HFFc6 (cell line): ENCODE measurements around the gene KIF1B. TPM values are rescaled to one million over a fixed set of nuclear protein-coding genes. Genes with fewer than 3 reads are reported as not detected.
"Not testable (repeated sequence)": the region's sequence is repeated elsewhere in the genome, so short reads cannot be mapped to it uniquely, and the experiment has no call there.

Experiments used
- DNase-seq: peaks from one replicate; pipeline ENCODE4 v3.0.0-alpha.2; 2018
- H3K27ac Mint-ChIP-seq: 2 replicates; pipeline ENCODE4 v1.8.0; 2020; ENCODE audit warnings: mild to moderate bottlenecking, mixed read lengths
- H3K27me3 Mint-ChIP-seq: 2 replicates; pipeline ENCODE4 v1.8.0; 2021; ENCODE audit warnings: mild to moderate bottlenecking, moderate library complexity, mixed read lengths; ENCODE audit not compliant: insufficient read depth
- H3K36me3 Mint-ChIP-seq: 2 replicates; pipeline ENCODE4 v1.8.0; 2021; ENCODE audit warnings: low read depth, mixed read lengths
- H3K4me1 Mint-ChIP-seq: 2 replicates; pipeline ENCODE4 v1.8.0; 2020; ENCODE audit warnings: low read depth, mixed read lengths
- H3K4me3 Mint-ChIP-seq: 2 replicates; pipeline ENCODE4 v1.8.0; 2020; ENCODE audit warnings: mild to moderate bottlenecking, moderate library complexity, mixed read lengths
- H3K9me3 Mint-ChIP-seq: 2 replicates; pipeline ENCODE4 v1.8.0; 2020; ENCODE audit warnings: mild to moderate bottlenecking, mixed read lengths
- total RNA-seq, 6 experiments: library from RNA; stranded (reverse); fragmentation: NEBNext Ultra II Directional; extraction: Animal tissue kit (Norgen Biotek cat#: 25700); gene quantifications; 2 replicates in 1 of 6; 3 replicates in 5 of 6; pipeline ENCODE4 v1.2.3, GENCODE V29; 2021
- TF ChIP-seq, protein P1 (sequence below): fragments of 200-600 bp; sonication (generic); IDR thresholded peaks from 2 replicates; pipeline ENCODE4 v1.5.0; 2021; ENCODE audit warnings: antibody characterized with exemption, mild to moderate bottlenecking

Gene KIF1B
- total RNA-seq, 6 experiments from 2014 or later, result 35.2 to 41.6 (median 39.3) TPM

DNA sequence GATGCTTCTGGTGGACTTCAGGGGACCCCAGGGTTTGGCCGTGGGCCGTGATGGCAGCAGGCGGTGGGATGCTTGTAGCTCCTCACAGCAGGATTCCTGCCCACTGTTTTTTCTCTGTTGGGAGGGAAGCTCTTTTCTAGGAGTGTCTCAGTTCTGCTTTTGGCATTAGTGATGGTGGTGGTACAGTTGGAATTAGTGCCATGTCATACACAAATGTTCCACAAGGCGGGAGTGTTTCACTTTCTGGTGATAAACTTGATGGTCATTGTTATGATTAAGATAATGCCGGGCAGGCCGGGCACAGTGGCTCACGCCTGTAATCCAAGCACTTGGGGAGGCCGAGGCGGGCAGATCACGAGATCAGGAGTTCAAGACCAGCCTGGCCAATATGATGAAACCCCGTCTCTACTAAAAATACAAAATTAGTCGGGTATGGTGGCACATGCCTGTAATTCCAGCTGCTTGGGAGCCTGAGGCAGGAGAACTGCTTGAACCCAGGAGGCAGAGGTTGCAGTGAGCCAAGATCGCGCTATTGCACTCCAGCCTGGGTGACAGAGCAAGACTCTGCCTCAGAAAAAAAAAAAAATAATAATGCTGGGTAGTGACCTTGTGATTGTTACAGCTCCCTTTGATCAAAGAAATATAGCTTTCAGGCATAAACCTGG lies 167.1 kb downstream of the KIF1B start:
- not testable (repeated sequence) for H3K9me3 Mint-ChIP-seq, H3K36me3 Mint-ChIP-seq, H3K27me3 Mint-ChIP-seq
- peaks cover 44% of the 10 kb centered on the region for H3K4me1 Mint-ChIP-seq
- peak; percentile 84 for DNase-seq
- peak overlapping the region; percentile 32; the same call in 1 of the 2 replicates for H3K4me3 Mint-ChIP-seq
- TF ChIP-seq, protein P1, sequence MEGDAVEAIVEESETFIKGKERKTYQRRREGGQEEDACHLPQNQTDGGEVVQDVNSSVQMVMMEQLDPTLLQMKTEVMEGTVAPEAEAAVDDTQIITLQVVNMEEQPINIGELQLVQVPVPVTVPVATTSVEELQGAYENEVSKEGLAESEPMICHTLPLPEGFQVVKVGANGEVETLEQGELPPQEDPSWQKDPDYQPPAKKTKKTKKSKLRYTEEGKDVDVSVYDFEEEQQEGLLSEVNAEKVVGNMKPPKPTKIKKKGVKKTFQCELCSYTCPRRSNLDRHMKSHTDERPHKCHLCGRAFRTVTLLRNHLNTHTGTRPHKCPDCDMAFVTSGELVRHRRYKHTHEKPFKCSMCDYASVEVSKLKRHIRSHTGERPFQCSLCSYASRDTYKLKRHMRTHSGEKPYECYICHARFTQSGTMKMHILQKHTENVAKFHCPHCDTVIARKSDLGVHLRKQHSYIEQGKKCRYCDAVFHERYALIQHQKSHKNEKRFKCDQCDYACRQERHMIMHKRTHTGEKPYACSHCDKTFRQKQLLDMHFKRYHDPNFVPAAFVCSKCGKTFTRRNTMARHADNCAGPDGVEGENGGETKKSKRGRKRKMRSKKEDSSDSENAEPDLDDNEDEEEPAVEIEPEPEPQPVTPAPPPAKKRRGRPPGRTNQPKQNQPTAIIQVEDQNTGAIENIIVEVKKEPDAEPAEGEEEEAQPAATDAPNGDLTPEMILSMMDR, result peak; percentile 93
- peak overlapping the region; percentile 85 for H3K27ac Mint-ChIP-seq

DNA sequence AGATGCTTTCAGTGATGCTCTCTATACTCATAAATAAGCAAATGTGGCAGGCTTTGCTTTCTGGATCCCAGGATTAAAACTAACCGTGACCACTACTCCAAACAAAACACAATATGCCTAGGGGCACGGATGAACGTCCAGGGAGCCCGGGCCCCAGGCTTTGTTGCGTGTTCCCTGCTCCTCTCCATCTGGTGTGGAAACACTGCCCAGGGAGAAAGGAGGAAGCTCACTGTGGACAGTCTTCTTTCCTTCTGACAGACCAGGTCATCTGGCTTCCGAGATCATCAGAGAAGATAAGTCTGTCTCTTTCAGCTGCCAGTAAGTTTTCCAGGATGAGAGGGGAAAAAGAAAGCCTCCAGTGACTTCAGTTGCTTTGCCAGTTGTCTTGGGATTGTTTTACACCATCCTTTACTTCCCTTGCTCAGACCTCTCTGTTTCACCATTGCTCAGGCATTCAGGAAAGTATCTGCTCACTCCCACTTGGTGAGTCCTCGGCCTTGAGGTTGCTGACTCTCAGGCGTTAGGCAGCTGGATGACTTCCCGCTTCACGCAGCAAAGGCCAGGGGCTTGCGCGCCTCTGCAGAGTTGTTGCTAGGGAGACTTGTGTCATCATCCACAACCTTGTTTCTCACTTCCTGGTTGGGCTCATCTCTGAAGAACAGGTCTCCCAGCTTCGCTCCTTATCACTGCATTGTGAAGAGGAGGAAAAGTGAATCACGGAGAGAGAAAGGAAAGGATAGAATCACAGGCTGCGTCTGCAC lies 167.9 kb downstream of the KIF1B start:
- DNase-seq, result peak; percentile 47
- H3K27ac Mint-ChIP-seq, result peak overlapping the region; percentile 85
- no peaks in the 10 kb centered on the region; the same call in 1 of the 2 replicates for H3K27me3 Mint-ChIP-seq
- H3K36me3 Mint-ChIP-seq, result 0 out of 2 replicates have a peak, but pooled peaks cover 7% of the 10 kb centered on the region
- peak overlapping the region; percentile 32; the same call in 1 of the 2 replicates for H3K4me3 Mint-ChIP-seq
- H3K4me1 Mint-ChIP-seq, result peaks cover 44% of the 10 kb centered on the region
- TF ChIP-seq, protein P1, result no peak
- H3K9me3 Mint-ChIP-seq, result no peaks in the 10 kb centered on the region

DNA sequence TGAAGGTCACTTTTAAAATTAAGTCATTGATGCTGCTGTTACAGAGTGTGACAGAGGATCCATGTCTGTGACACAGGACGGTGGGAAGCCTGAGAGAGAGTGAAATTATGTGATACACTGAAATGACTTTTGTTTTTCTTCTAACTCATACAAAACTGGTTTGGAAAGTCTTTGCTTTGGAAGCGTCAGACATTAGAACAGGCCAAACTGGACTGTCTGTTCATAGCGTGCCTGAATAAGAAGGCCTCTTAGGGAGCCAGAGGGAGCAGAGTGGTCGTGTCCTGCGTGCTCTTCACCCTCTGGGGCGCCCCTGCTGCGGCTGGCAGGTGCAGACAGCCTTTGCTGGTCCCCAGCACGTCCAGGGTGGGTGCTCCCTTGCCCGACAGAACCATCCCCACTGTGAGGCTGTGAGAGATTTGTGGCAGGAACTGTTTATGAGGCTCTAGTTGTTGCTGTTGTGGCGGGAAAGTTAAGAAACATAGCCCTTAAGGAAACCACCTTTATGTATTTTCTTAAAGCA lies 168.8 kb downstream of the KIF1B start:
- no peaks in the 10 kb centered on the region for H3K9me3 Mint-ChIP-seq
- TF ChIP-seq, protein P1, result no peak
- peaks cover 44% of the 10 kb centered on the region for H3K4me1 Mint-ChIP-seq
- H3K36me3 Mint-ChIP-seq, result peaks cover 12% of the 10 kb centered on the region
- no peak for DNase-seq
- no peak overlapping the region; the same call in 1 of the 2 replicates for H3K4me3 Mint-ChIP-seq
- peak overlapping the region; percentile 85 for H3K27ac Mint-ChIP-seq
- H3K27me3 Mint-ChIP-seq, result no peaks in the 10 kb centered on the region; the same call in 1 of the 2 replicates

DNA sequence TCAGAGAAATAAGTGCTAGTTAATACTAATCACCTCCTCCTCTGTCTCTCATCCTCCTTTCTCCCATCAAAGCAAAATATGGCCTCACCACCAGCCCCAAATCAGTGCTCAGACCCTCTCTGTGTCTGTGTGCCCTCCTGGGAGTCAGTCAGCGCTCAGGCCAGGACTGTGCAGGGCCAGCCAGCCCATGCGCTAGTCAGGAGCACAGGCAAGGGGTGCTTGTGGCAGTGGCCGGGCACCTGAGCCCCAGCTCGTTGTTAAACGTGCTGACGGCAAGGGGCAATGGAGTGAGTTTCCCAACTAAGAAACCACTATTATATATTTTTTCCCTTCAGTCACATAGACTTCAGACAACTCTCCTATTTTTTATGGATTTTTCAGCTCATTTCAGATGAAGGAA lies 169.3 kb downstream of the KIF1B start:
- TF ChIP-seq, protein P1, result no peak
- peaks cover 44% of the 10 kb centered on the region for H3K4me1 Mint-ChIP-seq
- DNase-seq, result no peak
- H3K9me3 Mint-ChIP-seq, result no peaks in the 10 kb centered on the region
- H3K27ac Mint-ChIP-seq, result peak overlapping the region; percentile 85
- H3K27me3 Mint-ChIP-seq, result no peaks in the 10 kb centered on the region; the same call in 1 of the 2 replicates
- H3K36me3 Mint-ChIP-seq, result peaks cover 16% of the 10 kb centered on the region
- no peak overlapping the region for H3K4me3 Mint-ChIP-seq

DNA sequence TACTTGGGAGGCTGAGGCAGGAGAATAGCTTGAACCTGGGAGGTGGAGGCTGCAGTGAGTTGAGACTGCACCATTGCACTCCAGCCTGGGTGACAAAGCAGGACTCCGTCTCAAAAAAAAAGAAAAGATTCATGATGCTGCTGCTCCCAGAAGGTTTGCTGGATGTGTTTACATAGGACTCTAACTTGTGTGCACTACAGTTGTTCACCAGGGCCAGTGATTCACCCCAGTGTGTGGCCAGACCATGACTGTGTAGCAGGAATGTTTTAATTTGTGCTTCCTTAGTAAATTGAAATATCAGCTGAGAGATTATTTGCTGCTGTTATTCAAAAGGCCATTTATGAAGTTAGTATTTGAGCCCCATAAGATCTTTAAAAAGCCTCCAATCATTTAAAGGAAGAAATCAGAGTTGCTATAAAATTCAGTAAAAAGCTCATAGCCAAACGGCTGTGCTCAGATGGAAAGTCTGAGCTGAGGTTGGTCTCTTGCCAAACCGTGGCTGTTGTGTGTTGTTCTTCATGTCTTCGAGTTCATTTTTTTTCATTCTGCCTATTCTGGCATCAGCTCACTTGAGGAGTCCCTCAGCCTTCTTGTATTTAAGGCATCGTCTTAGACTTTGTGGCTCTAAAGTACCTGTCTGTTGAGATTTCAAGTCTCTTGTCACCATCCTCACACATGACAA lies 170.4 kb downstream of the KIF1B start:
- TF ChIP-seq, protein P1, result no peak
- Mint-ChIP-seq H3K9me3 (no peaks in the 10 kb centered on the region), H3K27ac (peak overlapping the region; percentile 85), H3K36me3 (peaks cover 16% of the 10 kb centered on the region), H3K4me3 (peak overlapping the region; percentile 54), H3K4me1 (peaks cover 44% of the 10 kb centered on the region), H3K27me3 (no peaks in the 10 kb centered on the region; the same call in 1 of the 2 replicates)
- DNase-seq, result peak; percentile 93
